Cardiac fibroblast (primary cell): Measurements from ENCODE around the gene LEMD1.
A peak's percentile ranks its signal among the peaks of the same experiment; 100 is the strongest.

Experiments used
- DNase-seq, 2 donors: peaks; one replicate each; pipeline versions ENCODE4 v3.0.0 to v3.0.0-alpha.2; 2010; ENCODE audit warnings: low read depth in 2 of 2
- H3K4me3 ChIP-seq, 2 donors: replicated peaks in 1 of 2; 1 replicate in 1 of 2; 2 replicates in 1 of 2; pipeline ENCODE4 v1.5.1; 2011; ENCODE audit warnings: low read depth in 2 of 2, low read length in 2 of 2, mild to moderate bottlenecking in 2 of 2, moderate library complexity in 1 of 2
- CTCF ChIP-seq: IDR thresholded peaks from one replicate; pipeline ENCODE4 v1.5.1; 2011; ENCODE audit warnings: low read depth, mild to moderate bottlenecking, low read length, inconsistent platforms

LEMD1 gene

GRCh38 chr1:205356440-205357139 is 65.3 kb downstream of the LEMD1 start, which contains the start of gene KLHDC8A:
TSS of gene KLHDC8A (minus strand) at chr1:205356922. CDS start at chr1:205343604, 13,318 bp downstream.
- DNase-seq = peak in 1 of 2 donors; percentile 54
- no peak within 1 kb of the TSS for H3K4me3 ChIP-seq
- no peak for TF ChIP-seq CTCF

DNA sequence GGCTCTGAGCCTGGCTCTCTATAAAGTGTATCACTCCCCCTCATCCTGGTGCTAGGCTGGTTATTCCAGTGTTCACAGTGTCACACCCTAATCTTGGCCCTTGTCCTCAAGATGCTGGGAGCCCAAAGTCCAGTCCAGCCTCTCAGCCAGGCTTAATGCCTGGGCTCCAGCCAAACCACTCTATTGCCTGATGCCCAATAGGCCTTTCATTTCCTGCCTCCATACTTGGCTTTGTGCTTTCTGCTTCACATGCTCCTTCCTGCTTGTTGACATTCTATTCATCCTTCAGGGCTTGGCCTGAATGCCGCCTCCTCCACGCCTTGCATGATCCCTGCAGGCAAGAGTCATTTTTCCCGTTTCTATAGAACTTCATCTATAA is 66.8 kb downstream of the LEMD1 start:
- no peak for TF ChIP-seq CTCF
- peak; percentile 37 to 82 for DNase-seq

DNA sequence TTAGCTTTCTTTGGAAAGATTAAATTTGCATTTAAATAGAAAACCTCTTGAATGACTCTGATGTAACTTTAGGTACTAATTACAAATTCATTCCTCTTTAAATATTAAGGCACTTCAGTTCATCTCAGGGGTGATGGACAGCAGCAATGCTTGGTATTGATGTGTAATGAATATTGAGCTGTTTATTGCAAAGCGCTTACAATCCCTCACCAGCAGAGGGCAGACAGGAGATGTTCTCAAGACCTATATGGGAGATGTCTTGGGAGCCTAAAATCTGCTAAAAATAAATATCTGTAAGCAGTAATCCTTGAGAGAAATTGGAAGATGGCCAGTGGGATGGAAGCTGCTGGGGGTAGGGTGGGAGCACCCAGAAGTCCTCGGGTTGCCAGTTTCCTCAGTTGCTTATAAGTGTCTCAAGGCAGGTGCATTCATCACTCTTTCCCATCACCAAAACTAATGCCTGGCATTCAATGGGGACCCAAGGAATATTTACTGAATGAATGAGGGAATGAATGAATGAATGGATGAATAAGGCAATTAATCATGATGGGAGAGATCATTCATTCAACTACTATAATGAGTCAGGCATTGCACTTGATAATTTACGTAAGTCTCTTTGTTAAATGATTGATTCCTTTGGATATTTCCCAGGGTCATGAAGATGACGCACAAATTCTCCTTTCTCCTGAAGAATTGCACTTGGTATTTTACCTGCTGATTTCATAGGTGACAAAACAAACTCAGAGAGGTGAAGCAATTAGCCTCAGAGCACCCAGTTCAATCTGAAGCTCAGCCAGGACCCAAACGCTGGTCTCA is 67.4 kb downstream of the LEMD1 start:
- TF ChIP-seq CTCF = peak; percentile 90
- peak; percentile 86 for DNase-seq
- no peak overlapping the region for H3K4me3 ChIP-seq

More for the DNA sequence above, 66.8 kb downstream of the LEMD1 start:
- H3K4me3 ChIP-seq = no peak overlapping the region

GRCh38 chr1:205353612-205354011 is 68.2 kb downstream of the LEMD1 start:
- no peak for DNase-seq
- TF ChIP-seq CTCF = no peak
- no peak overlapping the region for H3K4me3 ChIP-seq

DNA sequence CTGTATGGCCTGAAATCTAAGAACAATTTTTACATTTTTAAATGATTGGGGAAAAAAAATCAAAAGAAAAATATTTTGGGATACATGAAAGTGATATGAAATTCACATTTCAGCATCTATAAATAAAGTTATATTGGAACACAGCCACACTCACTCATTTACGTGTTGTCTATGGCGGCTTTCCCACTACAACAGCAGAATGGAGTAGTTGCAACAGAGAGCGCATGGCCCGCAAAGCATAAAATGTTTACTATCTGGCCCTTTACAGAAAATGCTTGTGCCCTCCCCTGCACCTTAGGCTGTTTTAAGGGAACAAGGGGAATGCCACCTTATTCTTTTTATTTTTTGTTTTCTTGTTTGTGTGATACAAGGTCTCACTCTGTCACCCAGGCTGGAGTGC is 68.7 kb downstream of the LEMD1 start:
- no peak overlapping the region for H3K4me3 ChIP-seq
- DNase-seq = no peak
- no peak for TF ChIP-seq CTCF

GRCh38 chr1:205351984-205352713 is 69.7 kb downstream of the LEMD1 start:
- DNase-seq = peak in 1 of 2 donors; percentile 43
- no peak for TF ChIP-seq CTCF
- no peak overlapping the region for H3K4me3 ChIP-seq
